Activated naive CD8-positive, alpha-beta T cell treated with anti-CD3 and anti-CD28 coated beads, Interleukin-2, amount 50 U/mL, for 16 hours (primary cell): ENCODE measurements around the gene STAB2.

Experiments
- DNase-seq: peaks from one replicate; pipeline ENCODE4 v3.0.0-alpha.2; 2020; ENCODE audit warnings: low read depth, low spot score

Gene STAB2

DNA sequence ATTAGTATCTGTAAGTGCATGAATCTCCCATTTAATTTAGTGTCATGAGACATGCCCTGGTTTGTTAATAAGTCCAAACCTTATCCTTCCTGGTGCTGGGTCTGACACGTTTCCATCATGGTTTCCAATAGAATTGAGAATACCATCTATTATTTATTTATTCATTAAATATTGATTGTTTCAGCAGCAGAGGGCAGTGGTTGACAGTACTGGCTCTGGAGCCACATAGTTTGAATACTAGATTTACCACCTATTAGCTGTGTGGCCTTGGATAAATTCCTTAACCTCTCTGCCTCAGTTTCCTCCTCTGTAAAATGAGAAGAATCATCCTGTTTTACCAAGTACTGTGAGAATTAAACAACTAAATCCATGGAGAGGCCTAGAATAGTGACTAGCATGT, 941 bp upstream of the STAB2 start:
- DNase-seq: no peak

DNA sequence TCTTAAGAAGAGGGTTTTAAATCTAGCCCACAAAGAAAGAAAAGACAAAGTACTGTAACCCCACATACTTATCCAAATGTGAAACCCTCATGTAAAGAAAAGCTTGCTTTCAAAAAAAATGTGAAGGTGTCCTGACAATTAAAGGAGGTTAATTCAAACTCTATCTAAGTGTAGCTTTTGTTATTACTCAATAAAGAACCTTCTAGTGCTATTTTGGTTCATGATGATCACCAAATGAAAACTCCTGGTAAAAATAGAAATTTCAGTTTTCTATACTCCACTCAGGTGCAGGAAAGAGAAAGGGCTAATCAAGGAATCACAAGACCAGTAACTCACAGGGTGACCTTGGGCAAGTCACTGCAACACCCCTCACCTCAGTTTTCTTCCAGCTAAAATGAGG, 1.6 kb downstream of the STAB2 start:
- no peak for DNase-seq

DNA sequence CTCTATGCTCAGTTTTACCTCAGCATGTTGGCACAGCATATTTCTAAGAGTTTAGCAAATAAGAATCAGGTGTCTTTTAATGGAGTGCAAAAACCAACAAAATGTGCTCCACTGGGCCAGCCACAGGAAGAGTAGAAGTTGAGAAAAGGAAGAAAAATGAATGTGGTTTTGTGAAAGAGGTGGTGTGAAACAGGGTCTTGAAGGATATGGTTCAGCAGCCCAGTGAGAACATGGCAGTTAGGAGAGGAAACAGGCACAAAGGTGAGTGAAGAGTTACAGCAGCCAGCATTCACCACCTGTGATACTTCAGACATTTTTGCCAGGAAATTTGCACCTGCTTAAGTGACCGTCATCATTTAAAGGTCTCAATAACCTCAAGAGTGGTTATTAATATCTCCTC, 2.4 kb downstream of the STAB2 start:
- no peak for DNase-seq

DNA sequence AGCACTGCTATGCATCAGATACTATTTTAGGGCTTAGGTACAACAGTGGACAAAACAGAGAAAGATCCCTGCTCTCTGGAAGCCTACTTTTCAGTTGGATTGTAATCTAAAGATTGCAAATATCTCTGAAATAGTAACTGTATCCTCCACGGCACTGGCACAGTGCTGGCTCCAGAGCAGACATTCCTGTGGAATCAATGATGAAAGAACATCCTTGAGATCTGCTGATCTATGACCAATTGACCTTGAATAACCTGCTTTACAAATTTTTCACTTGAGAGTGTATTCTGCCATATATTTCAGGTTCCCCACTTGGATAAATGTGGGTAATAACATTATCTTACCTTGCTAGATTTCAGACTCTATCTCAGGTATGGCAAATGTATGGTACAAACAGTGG, 3.2 kb downstream of the STAB2 start:
- no peak for DNase-seq

DNA sequence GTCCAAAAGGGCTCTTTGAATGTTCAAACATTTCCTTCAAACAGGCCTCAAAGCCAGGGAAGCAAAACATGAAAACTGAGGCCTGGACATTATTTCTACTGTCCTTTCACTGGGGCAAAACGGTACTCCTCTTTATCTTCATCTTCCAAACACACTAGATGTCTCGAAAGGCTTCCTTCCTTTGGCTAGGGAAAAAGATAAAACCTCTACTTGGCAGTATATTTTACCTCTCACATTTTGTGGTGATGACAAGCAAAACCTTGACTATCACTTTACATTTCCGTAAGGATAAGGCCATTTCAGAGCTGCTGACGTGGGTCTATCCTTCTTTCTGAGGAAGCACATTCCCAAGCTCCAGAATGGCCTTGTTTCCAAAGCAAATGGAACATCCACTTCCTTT, 9.9 kb downstream of the STAB2 start:
- DNase-seq: no peak

DNA sequence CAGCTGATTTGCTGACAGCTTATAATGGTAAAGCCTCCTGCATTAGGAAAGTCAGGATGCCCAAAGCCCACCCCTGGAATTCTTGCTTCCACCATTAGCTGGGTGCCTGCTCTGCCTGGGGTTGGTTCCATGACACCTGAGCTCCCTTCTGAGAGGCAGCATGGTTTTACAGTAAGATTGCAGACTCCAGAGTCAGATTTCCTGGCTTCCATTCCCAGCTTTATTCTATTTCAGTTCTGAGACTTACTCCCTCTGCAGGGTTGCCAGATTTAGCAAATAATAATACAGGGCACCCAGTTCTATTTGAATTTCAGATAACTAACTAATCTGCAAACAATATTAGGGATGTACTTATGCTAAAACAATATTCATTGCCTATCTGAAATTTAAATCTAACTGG, 12.2 kb downstream of the STAB2 start:
- no peak for DNase-seq

DNA sequence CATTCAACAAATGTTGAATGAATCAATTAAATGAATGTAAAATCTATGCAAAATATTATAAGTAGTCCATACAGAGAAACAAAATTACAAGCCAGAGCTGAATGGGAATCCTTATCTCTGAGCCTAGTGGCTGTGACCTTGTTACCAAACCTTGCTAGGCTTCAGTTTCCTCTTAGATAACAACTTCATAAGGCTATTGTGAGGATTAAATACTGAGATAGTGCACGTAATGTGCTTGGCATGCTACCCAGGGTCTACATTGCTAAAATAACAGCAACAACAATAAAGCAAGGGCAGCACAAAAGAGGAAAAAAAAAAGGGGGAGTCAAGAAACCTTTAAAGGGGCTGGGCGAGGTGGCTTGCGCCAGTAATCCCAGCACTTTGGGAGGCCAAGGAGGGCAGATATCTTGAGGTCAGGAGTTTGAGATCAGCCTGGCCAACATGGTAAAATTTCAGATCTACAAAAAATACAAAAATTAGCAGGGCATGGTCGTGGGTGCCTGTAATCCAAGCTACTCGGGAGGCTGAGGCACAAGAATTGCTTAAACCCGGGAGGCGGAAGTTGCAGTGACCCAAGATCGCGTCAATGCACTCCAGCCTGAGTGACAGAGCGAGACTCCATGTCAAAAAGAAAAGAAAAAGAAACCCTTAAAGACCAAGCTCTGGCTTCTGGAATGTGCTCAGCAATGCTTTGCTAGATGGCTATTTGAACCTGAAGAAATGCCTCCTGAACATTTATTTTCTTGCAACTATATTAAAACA, 14.1 kb downstream of the STAB2 start:
- DNase-seq: no peak

DNA sequence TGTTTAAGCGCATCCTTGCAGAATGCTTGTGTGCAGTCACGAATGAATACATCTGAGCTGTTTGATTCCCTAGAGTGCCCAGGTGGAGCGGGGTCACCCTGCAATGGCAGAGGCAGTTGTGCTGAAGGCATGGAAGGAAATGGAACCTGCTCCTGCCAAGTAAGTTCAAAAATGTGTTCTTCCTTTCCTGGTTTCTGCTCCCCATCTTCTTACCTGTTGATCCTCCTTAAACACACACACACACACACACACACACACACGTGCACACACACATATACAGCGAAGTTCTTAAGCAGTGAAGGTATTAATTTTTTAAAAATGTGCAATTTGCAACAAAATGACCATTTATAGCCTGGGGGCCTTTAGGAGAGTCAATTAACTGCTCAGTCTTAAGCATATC, 33.3 kb downstream of the STAB2 start:
- no peak for DNase-seq

DNA sequence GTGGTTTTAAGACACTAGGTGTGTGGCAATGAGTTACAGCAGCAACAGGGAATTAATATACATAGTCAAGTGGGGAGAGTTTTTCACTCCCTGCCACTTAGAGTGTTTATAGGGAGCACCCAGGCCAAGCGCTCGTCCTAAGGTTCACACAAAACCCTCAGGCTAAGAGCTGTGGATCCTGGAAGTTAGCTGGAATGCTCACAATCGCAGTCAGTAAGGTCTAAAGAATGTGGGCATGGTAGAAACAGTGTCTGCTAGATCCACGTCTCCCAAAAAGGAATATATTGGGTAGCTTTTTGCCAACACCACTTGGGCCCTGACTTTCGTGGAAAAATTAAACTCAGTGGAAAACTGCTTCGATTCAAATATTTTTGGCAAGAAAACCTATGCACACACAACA, 36.6 kb downstream of the STAB2 start:
- no peak for DNase-seq

DNA sequence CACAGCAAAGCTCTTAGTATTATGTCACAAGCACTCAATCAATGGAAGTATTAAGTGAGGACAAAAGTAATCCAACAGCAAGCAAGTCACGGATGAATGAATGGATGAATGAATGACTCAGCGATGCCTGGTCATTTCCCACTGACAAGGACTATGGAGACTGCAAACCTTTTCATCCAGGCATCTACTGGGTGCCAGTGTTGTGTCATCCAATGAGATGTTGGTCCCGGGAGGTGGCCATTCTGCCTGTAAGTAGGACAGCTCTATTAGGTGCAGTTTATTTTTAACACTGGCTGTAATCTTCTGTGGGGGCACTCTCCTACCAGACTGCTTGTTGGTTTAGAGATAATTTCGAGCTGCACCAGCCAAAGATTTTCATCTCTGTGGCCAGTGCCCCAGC, 39.4 kb downstream of the STAB2 start:
- DNase-seq: no peak

DNA sequence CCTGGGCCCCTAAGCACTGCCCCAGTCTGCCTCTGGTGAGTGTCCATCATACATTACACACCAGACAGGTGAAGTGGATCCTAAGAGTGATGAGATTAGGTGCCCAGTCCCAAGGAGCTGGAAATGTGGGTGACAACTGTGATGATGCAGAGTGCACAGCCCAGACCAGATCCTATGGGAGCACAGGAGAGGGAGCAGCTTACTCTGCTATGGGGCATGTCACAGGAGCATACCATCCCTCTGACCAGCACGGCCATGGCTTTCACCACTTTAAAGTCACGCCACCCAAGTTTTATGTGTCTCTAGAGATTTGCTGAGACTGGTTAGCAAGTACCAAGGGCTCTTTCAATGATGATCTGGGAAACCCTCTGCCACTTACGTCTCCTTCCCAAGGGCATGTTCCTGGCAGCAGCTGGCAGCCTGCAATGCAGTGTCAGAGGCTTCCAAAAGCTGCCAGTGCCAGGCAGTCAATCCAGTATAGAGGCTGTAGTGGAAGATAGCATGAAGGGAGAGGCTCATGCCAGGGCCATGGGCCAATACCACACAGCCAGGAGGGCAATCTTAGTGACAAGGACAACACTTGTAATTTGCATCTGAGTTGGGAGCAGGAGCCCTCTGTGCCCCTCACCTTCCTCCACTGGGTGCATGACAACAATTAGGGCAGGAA, 40.2 kb downstream of the STAB2 start:
- DNase-seq: no peak

DNA sequence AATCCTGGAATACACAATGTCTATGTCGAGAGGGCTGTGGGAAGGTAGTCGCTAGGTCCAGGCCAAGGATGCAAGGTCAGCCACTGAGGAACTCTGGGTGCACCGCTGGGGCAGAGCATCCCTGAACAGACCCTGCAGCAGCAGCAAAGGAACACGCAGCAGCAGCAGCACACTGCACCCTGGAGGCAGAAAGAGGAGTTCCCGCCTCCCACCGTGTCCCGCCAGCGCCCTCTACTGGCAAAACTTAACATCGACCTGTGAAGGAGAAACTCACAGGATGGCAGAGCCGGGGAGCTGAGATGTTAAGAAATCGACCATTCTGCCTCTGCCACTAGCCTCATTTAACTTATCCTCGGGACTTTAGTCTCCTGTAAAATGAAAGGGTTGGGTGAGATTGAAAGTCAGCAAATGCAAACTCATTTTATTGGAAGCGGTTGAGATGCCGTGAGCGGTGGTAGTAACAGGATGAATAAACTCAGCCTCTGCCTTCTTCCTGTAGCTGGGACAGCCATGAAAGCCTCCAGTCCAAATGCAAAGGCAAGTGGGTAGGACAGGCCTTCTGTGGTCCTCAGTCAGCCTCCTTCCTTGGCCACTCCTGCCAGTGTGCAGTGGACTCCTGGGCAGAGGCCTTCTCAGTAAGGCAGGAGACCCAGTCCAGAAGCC, 45.6 kb downstream of the STAB2 start:
- no peak for DNase-seq

DNA sequence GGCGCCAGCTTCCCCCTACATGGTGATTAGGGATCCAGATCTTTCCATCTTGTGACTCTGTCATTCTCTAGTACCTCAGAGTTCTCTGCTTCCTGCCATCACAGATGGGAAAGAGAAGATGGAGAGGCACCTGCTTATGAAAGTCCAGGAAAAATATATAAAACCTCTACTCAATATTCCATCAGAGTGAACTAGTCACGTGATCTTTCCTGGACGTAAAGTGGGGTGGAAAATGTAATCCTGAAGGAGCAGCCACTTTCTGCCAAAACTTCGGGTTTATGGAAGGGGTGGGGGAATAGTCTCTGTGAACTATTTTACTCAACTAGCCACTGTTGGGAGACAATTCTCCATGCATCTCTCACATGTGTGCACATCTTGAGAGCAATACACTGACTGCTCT, 47.7 kb downstream of the STAB2 start:
- DNase-seq: no peak

DNA sequence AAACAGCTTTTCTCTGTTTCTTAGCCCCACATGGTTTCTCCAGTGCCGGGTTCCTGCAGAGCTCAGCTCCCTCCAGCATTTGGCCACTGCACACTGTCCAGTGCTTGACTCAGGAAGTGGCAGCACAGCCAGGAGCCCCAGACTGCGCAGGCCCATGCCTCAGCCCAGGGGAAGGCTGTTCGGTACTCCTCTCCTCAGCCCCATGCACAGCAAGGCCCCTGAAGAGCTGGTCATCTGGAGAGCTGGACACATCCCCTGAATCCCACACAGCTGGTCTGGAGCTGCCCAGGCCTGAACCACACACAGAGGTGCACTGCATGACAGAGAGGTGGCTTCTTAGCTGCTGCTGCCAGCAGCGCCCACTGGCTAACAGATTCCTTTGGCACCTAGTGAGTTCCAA, 48.3 kb downstream of the STAB2 start:
- DNase-seq: no peak

DNA sequence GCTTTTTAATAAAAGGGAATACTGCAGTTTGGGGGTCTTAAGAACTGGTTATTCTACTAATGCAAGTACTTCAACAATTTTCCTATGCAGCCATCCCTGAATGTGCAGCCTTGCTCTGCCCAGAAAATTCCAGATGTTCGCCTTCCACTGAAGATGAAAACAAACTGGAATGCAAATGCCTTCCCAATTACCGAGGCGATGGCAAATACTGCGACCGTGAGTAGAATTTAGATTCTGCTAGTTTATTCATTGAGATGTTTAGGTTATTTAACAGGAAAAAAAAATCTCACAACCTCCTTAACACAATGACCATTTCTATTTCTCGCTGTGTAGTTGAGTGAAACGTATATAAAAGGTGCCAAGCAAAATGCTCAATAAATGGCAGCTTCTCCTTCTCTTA, 49.9 kb downstream of the STAB2 start:
- no peak for DNase-seq

DNA sequence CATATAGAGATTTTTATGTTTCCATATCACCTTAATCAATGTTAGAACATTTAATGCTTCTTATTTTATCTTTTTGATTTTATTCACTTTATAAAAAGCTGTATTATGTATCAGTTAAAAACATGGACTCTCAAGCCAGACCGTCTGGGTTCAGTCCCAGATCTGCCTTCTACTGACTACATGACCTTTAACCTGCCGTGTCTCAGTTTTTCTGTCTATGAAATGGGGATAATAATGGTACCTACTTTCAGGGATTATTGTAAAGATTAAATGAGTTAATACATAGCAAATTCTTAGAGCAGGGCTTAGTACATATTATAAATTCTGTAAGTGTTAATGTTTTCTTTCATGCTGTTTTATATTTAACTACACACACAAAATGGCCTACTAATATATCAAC, 50.4 kb downstream of the STAB2 start:
- DNase-seq: no peak

DNA sequence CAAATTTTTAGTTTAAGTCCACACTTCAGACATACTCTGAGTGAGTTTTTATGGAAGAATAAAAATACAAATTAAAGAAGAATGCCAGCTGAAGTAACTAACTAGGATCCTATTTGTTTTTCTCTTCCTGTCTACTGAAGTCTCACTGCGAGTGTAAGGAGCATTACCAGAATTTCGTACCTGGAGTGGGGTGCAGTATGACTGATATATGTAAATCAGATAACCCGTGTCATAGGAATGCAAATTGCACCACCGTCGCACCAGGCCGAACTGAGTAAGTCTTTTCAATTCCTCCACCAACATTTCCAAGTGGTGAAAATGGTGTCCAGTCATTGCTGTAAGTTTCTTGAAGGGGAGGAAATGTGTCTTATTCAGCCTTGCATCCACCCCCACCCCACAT, 52.9 kb downstream of the STAB2 start:
- DNase-seq: no peak

DNA sequence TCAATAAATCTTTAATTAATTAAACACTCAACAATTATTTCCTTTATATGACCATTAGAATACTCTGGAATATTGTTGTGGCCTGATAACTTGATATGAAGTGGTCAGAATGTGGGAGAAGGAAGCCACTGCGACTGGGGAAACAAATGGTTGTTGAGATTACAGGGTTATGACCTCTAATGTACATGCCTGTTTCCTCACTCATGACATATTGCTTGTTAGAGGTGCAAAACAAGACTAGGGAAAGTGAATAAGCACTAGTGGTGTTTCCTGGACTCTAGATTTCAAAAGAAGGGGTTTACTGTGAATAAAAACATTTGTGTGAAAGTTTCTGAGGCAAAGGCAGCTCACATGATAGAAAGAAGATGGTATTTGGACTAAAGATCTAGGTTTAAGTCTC, 53.3 kb downstream of the STAB2 start:
- DNase-seq: no peak

DNA sequence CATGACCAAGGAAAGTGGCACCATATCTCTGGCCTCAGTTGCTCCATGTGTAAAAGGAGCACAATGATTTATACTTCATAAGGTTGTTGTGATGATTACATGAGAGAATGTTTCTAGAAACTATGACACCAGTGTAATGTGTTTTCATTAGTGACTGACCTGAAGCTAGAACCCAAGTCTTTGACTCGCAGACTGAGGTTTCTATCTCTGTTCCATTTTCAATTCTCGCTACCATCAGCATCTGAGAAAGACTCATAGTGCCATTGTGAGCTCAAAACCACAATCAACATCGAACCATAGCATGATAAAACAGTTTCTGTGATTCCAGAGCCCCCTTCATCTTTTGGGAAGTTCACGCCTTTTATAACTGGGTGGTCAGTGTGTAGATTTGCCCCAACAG, 53.8 kb downstream of the STAB2 start:
- no peak for DNase-seq

DNA sequence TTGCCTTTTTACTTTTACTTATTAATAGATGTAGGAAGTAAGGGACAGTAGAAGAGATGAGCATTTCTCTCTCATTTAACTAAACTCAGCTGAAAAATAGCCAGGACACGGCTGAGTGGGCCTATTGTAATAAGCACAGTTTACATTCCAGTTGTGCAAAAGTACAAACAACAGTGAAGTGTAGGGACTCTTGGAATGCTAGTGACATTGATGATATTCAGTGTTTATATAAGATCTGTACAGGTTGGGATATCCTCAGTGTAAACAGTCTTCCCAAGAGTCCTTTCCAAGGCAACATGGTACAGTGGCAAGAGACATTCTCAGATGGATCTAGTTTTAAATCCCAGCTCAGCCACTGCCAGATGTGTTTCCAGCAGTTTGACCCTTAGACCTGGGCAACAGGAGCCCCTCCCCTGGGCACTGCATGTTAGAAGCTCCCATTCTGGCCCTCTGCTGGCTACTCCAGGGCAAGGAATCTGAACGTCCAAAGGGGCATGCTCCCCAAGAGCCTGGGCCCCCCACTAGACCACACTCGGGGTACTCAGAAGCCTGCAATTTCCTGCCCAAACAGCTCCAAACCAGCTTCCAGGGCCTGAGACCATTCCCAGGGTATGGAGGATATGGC, 55.3 kb downstream of the STAB2 start:
- no peak for DNase-seq

DNA sequence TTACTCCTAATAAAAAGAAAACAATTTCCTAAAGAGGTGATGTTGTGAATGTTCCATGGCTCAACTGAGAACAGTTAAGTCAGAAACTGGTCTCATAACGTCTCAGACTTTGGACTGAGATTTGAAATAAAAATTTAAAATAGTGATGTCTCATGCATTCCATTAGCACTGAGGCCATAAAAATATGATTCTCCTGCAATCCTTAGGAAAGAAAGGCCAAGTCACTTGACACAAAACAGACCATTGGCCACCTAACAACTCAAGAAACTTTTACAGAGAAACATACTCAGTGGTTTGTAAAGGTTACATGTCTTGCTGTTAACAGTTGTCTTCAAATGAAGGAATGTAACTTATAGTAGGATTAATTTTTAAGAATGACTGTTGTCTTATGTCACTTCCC, 58.1 kb downstream of the STAB2 start:
- no peak for DNase-seq

DNA sequence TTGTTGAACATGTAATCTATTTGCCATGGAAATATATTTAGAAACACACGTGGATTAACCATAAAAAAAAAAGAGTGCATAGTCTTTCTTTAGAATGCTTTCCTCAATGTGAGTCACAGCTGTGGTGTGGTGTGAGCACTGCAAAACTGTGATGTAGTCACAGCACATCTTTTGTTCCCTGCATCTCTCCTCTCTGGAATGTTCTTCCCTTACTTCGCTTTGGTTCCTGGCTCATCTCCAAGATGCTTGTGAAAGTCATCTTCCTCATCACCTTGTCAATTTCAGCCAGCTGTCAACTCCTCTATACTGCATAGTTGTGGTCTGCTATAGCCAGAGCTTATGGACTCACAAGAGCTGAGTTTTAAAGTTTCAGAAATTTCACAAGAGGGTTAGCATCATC, 60.2 kb downstream of the STAB2 start:
- no peak for DNase-seq

DNA sequence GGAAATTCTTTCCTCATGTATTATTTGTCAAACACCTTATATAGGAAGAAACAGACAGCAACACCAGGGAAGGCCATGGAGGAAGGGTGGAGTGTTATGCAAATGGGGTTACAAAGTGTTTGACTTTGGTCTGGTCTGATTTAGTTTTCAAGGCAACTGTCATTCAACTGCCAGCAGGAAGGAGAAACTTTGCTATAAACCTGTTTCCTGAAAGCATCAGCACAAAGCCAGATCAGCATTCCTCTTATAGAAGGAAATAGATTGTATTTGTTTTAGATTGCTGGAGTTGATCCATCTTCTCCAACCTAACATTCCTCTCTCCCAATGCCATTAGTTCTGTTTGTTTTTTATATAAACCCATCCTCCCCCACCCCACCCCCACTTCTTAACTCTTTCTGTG, 65.7 kb downstream of the STAB2 start:
- DNase-seq: no peak
